GM21619 (cell line): ENCODE results near the gene RAB33A.
"Not testable (repeated sequence)": the region's sequence is repeated elsewhere in the genome, so short reads cannot be mapped to it uniquely, and the experiment has no call there.

Experiments
- ATAC-seq: cut with Tn5 transposase; IDR thresholded peaks from one replicate; pipeline ENCODE4 v1.9.1; 2021; ENCODE audit not compliant: unreplicated experiment

RAB33A gene

DNA sequence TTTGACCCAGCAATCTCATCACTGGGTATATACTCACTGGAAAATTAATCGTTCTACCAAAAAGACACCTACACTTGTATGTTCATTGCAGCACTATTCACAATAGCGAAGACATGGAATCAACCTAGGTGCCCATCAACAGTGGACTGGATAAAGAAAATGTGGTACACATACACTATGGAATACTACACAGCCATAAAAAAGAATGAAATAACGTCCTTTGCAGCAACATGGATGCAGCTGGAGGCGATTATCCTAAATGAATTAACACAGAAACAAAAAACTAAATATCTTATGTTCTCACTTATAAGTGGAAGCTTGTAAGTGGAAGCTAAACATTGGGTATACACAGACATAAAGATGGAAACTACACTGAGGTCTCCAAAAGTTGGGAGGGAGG, 59.4 kb downstream of the RAB33A start:
- ATAC-seq, result not testable (repeated sequence)
